ENCODE data around the gene SLC27A6.

DNA sequence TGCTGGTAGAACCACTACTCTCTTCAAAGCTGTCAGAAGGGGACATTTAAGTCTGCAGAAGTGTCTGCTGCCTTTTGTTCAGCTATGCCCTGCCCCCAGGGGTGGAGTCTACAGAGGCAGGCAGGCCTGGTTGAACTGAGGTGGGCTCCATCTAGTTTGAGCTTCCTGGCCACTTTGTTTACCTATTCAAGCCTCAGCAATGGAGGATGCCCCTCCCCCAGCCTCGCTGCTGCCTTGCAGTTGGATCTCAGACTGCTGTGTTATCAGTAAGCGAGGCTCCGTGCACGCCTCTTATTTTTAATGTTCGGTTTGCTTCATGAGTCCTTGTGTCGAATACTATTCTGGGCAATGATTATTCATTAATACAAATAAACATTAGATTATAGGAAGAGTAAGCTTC is 3.1 kb upstream of the SLC27A6 start:
- TF ChIP-seq CTCF (IDR thresholded peaks at IDR 0.05; ENCODE audit: poor library complexity) = no peak
- TF ChIP-seq EZH2phosphoT487 (IDR thresholded peaks at IDR 0.05; ENCODE audit: low read depth, severe bottlenecking, unreplicated experiment) = no peak
